Measurements from ENCODE around the gene CHCHD3.

The CHCHD3 gene

GRCh38 chr7:132876576-132876975 lies 205.3 kb downstream of the CHCHD3 start:
- Histone ChIP-seq H3K9ac (ENCODE audit: insufficient read length) (no peak overlapping the region), H3K36me3 (ENCODE audit: insufficient read depth, low read length) (peaks cover 5% of the 10 kb centered on the region; the same call in 1 of the 2 replicates), H3K27ac (no peak overlapping the region), H3K9me3 (ENCODE audit: low read depth, low read length) (no peaks in the 10 kb centered on the region), H3K4me3 (no peak overlapping the region)
- no peak for TF ChIP-seq FOXP2 (optimal IDR thresholded peaks at IDR 0.05; ENCODE audit: control extremely low read depth, extremely low read length, insufficient read depth)
- TF ChIP-seq POLR2AphosphoS5 (IDR thresholded peaks at IDR 0.05; ENCODE audit: borderline replicate concordance, low read depth, low read length): peak; percentile 56; the same call in 1 of the 2 replicates
- peak; percentile 84 for DNase-seq (ENCODE audit: low read depth, low spot score)

- DNase-seq (ENCODE audit: low read depth, low spot score): no peak
- Histone ChIP-seq H3K9ac (ENCODE audit: insufficient read length) (no peak overlapping the region), H3K36me3 (ENCODE audit: insufficient read depth, low read length) (0 out of 2 replicates have a peak, but pooled peaks cover 5% of the 10 kb centered on the region), H3K4me3 (no peak overlapping the region), H3K27ac (no peak overlapping the region), H3K9me3 (ENCODE audit: low read depth, low read length) (no peaks in the 10 kb centered on the region)
- TF ChIP-seq EZH2 (IDR thresholded peaks at IDR 0.05): no peak
- no peak for TF ChIP-seq FOXP2 (optimal IDR thresholded peaks at IDR 0.05; ENCODE audit: control extremely low read depth, extremely low read length, insufficient read depth)
- no peak for TF ChIP-seq POLR2AphosphoS5 (IDR thresholded peaks at IDR 0.05; ENCODE audit: borderline replicate concordance, low read depth, low read length)
Measured at GRCh38 chr7:132872034-132872433, 209.9 kb downstream of the CHCHD3 start.

GRCh38 chr7:132871419-132871818 lies 210.5 kb downstream of the CHCHD3 start:
- no peak for DNase-seq (ENCODE audit: low read depth, low spot score)

GRCh38 chr7:132869166-132869861 lies 212.6 kb downstream of the CHCHD3 start:
- no peak overlapping the region for H3K4me3 ChIP-seq
- peaks cover 2% of the 10 kb centered on the region; the same call in 1 of the 2 replicates for H3K36me3 ChIP-seq (ENCODE audit: insufficient read depth, low read length)
- H3K27ac ChIP-seq: no peak overlapping the region
- H3K9me3 ChIP-seq (ENCODE audit: low read depth, low read length): no peaks in the 10 kb centered on the region
- no peak for TF ChIP-seq EZH2 (IDR thresholded peaks at IDR 0.05)
- TF ChIP-seq POLR2AphosphoS5 (IDR thresholded peaks at IDR 0.05; ENCODE audit: borderline replicate concordance, low read depth, low read length): no peak
- TF ChIP-seq FOXP2 (optimal IDR thresholded peaks at IDR 0.05; ENCODE audit: control extremely low read depth, extremely low read length, insufficient read depth): no peak
- no peak for DNase-seq (ENCODE audit: low read depth, low spot score)
- H3K9ac ChIP-seq (ENCODE audit: insufficient read length): no peak overlapping the region

More at GRCh38 chr7:132871419-132871818, 210.5 kb downstream of the CHCHD3 start:
- TF ChIP-seq EZH2 (IDR thresholded peaks at IDR 0.05) (no peak), POLR2AphosphoS5 (IDR thresholded peaks at IDR 0.05; ENCODE audit: borderline replicate concordance, low read depth, low read length) (no peak), FOXP2 (optimal IDR thresholded peaks at IDR 0.05; ENCODE audit: control extremely low read depth, extremely low read length, insufficient read depth) (no peak)
- 0 out of 2 replicates have a peak, but pooled peaks cover 5% of the 10 kb centered on the region for H3K36me3 ChIP-seq (ENCODE audit: insufficient read depth, low read length)
- H3K27ac ChIP-seq: no peak overlapping the region
- H3K9me3 ChIP-seq (ENCODE audit: low read depth, low read length): no peaks in the 10 kb centered on the region
- H3K4me3 ChIP-seq: no peak overlapping the region
- H3K9ac ChIP-seq (ENCODE audit: insufficient read length): no peak overlapping the region

GRCh38 chr7:132866551-132866950 lies 215.3 kb downstream of the CHCHD3 start:
- Histone ChIP-seq H3K27ac (no peak overlapping the region), H3K9me3 (ENCODE audit: low read depth, low read length) (no peaks in the 10 kb centered on the region), H3K36me3 (ENCODE audit: insufficient read depth, low read length) (peaks cover 11% of the 10 kb centered on the region), H3K9ac (ENCODE audit: insufficient read length) (no peak overlapping the region), H3K4me3 (no peak overlapping the region)
- TF ChIP-seq POLR2AphosphoS5 (IDR thresholded peaks at IDR 0.05; ENCODE audit: borderline replicate concordance, low read depth, low read length) (no peak), FOXP2 (optimal IDR thresholded peaks at IDR 0.05; ENCODE audit: control extremely low read depth, extremely low read length, insufficient read depth) (no peak), EZH2 (IDR thresholded peaks at IDR 0.05) (no peak)
- no peak for DNase-seq (ENCODE audit: low read depth, low spot score)

GRCh38 chr7:132866144-132866531 lies 215.8 kb downstream of the CHCHD3 start:
- Histone ChIP-seq H3K9ac (ENCODE audit: insufficient read length) (no peak overlapping the region), H3K27ac (no peak overlapping the region), H3K9me3 (ENCODE audit: low read depth, low read length) (no peaks in the 10 kb centered on the region), H3K4me3 (no peak overlapping the region), H3K36me3 (ENCODE audit: insufficient read depth, low read length) (peaks cover 11% of the 10 kb centered on the region)
- TF ChIP-seq FOXP2 (optimal IDR thresholded peaks at IDR 0.05; ENCODE audit: control extremely low read depth, extremely low read length, insufficient read depth): no peak
- TF ChIP-seq EZH2 (IDR thresholded peaks at IDR 0.05): no peak
- no peak for TF ChIP-seq POLR2AphosphoS5 (IDR thresholded peaks at IDR 0.05; ENCODE audit: borderline replicate concordance, low read depth, low read length)
- no peak for DNase-seq (ENCODE audit: low read depth, low spot score)

GRCh38 chr7:132865366-132866143 lies 216.3 kb downstream of the CHCHD3 start:
- DNase-seq (ENCODE audit: low read depth, low spot score): no peak
- Histone ChIP-seq H3K27ac (no peak overlapping the region), H3K9ac (ENCODE audit: insufficient read length) (no peak overlapping the region), H3K36me3 (ENCODE audit: insufficient read depth, low read length) (peaks cover 11% of the 10 kb centered on the region), H3K4me3 (no peak overlapping the region), H3K9me3 (ENCODE audit: low read depth, low read length) (no peaks in the 10 kb centered on the region)
- TF ChIP-seq POLR2AphosphoS5 (IDR thresholded peaks at IDR 0.05; ENCODE audit: borderline replicate concordance, low read depth, low read length) (no peak), FOXP2 (optimal IDR thresholded peaks at IDR 0.05; ENCODE audit: control extremely low read depth, extremely low read length, insufficient read depth) (no peak)

- peaks cover 11% of the 10 kb centered on the region for H3K36me3 ChIP-seq (ENCODE audit: insufficient read depth, low read length)
- no peak for DNase-seq (ENCODE audit: low read depth, low spot score)
- no peak overlapping the region for H3K27ac ChIP-seq
- TF ChIP-seq FOXP2 (optimal IDR thresholded peaks at IDR 0.05; ENCODE audit: control extremely low read depth, extremely low read length, insufficient read depth) (no peak), EZH2 (IDR thresholded peaks at IDR 0.05) (no peak), POLR2AphosphoS5 (IDR thresholded peaks at IDR 0.05; ENCODE audit: borderline replicate concordance, low read depth, low read length) (no peak)
- no peaks in the 10 kb centered on the region for H3K9me3 ChIP-seq (ENCODE audit: low read depth, low read length)
- no peak overlapping the region for H3K4me3 ChIP-seq
- H3K9ac ChIP-seq (ENCODE audit: insufficient read length): no peak overlapping the region
Measured at GRCh38 chr7:132861940-132862554, 219.8 kb downstream of the CHCHD3 start.
